WTC11 (cell line): ENCODE data around the gene R3HCC1L. TPM values are rescaled to one million over a fixed set of nuclear protein-coding genes. Genes with fewer than 3 reads are reported as not detected.

ENCODE experiments used
- ATAC-seq: fragments of 200-7000 bp; cut with Tn5 transposase; 2 replicates; pipeline ENCODE4 v1.10.0; 2021; ENCODE audit warnings: mild to moderate bottlenecking, moderate library complexity
- CTCF ChIA-PET: fragments of 300-600 bp; sonication (Branson Sonifier 250); formaldehyde crosslinking; loops from one replicate; lab custom pipeline; 2021; ENCODE audit warnings: antibody characterized with exemption; lab: Charles Lee
- POLR2A ChIA-PET: fragments of 350-600 bp; sonication (Branson Sonifier 250); formaldehyde crosslinking; loops from one replicate; lab custom pipeline; 2021; ENCODE audit warnings: antibody characterized with exemption; lab: Charles Lee
- DNase-seq: peaks from one replicate; pipeline ENCODE4 v3.0.0; 2021; ENCODE audit warnings: low spot score
- H3K27ac Mint-ChIP-seq: 2 replicates; pipeline ENCODE4 v1.8.0; 2021; ENCODE audit warnings: mixed read lengths
- H3K27me3 Mint-ChIP-seq: 2 replicates; pipeline ENCODE4 v1.8.0; 2021; ENCODE audit warnings: low read depth, mild to moderate bottlenecking, moderate library complexity, mixed read lengths
- H3K36me3 Mint-ChIP-seq: 2 replicates; pipeline ENCODE4 v1.8.0; 2021; ENCODE audit warnings: mixed read lengths
- H3K4me1 Mint-ChIP-seq: 2 replicates; pipeline ENCODE4 v1.8.0; 2022; ENCODE audit warnings: mixed read lengths
- H3K4me3 Mint-ChIP-seq: 2 replicates; pipeline ENCODE4 v1.8.0; 2021; ENCODE audit warnings: mild to moderate bottlenecking, moderate library complexity, mixed read lengths
- H3K9me3 Mint-ChIP-seq: 2 replicates; pipeline ENCODE4 v1.8.0; 2021; ENCODE audit warnings: mixed read lengths
- ATF1 ChIP-seq: sonication (generic); formaldehyde crosslinking; IDR thresholded peaks from 2 replicates; pipeline ENCODE4 v1.8.1; 2023; ENCODE audit warnings: mild to moderate bottlenecking, moderate library complexity, missing genetic modification reagents
- CBFB ChIP-seq: sonication (generic); formaldehyde crosslinking; IDR thresholded peaks from 2 replicates; pipeline ENCODE4 v1.8.1; 2022; ENCODE audit warnings: mild to moderate bottlenecking, low read depth, missing genetic modification reagents
- ELF4 ChIP-seq: sonication (generic); formaldehyde crosslinking; IDR thresholded peaks from 2 replicates; pipeline ENCODE4 v1.8.1; 2022; ENCODE audit warnings: low read depth, mild to moderate bottlenecking, moderate library complexity, missing genetic modification reagents
- ETV6 ChIP-seq: sonication (generic); formaldehyde crosslinking; IDR thresholded peaks from 2 replicates; pipeline ENCODE4 v1.8.1; 2022; ENCODE audit warnings: mild to moderate bottlenecking, missing genetic modification reagents
- GTF2I ChIP-seq: fragments of 250-450 bp; sonication (Bioruptor Pico); conservative IDR thresholded peaks from 2 replicates; pipeline ENCODE4 v1.4.0; 2021; ENCODE audit warnings: mild to moderate bottlenecking
- JAZF1 ChIP-seq: fragments of 250-450 bp; sonication (Bioruptor Pico); IDR thresholded peaks from 2 replicates; pipeline ENCODE4 v1.9.0; 2021; ENCODE audit warnings: moderate library complexity, mild to moderate bottlenecking, inconsistent platforms
- JUN ChIP-seq: sonication (generic); formaldehyde crosslinking; IDR thresholded peaks from 2 replicates; pipeline ENCODE4 v1.8.0; 2023; ENCODE audit warnings: mild to moderate bottlenecking, missing genetic modification reagents
- NFATC4 ChIP-seq: fragments of 250-450 bp; sonication (Bioruptor Pico); IDR thresholded peaks from 2 replicates; pipeline ENCODE4 v1.9.0; 2021; ENCODE audit warnings: mild to moderate bottlenecking
- NFE2L1 ChIP-seq: sonication (generic); formaldehyde crosslinking; IDR thresholded peaks from 2 replicates; pipeline ENCODE4 v1.8.1; 2023; ENCODE audit warnings: missing genetic modification reagents
- OVOL2 ChIP-seq: fragments of 250-450 bp; sonication (Bioruptor Pico); IDR thresholded peaks from 2 replicates; pipeline ENCODE4 v1.9.0; 2021; ENCODE audit warnings: mild to moderate bottlenecking, borderline replicate concordance
- RELA ChIP-seq: sonication (generic); formaldehyde crosslinking; IDR thresholded peaks from 2 replicates; pipeline ENCODE4 v1.8.1; 2022; ENCODE audit warnings: missing genetic modification reagents, mild to moderate bottlenecking, borderline replicate concordance
- RORB ChIP-seq: fragments of 250-450 bp; sonication (Bioruptor Pico); IDR thresholded peaks from 2 replicates; pipeline ENCODE4 v1.9.0; 2021; ENCODE audit warnings: mild to moderate bottlenecking
- SOX15 ChIP-seq: fragments of 250-450 bp; sonication (Bioruptor Pico); IDR thresholded peaks from 2 replicates; pipeline ENCODE4 v1.9.0; 2021; ENCODE audit warnings: mild to moderate bottlenecking
- USF1 ChIP-seq: sonication (generic); formaldehyde crosslinking; IDR thresholded peaks from 2 replicates; pipeline ENCODE4 v1.8.0; 2022; ENCODE audit warnings: mild to moderate bottlenecking, missing genetic modification reagents
- ZNF671 ChIP-seq: fragments of 250-450 bp; sonication (Bioruptor Pico); IDR thresholded peaks from 2 replicates; pipeline ENCODE4 v1.8.0; 2021; ENCODE audit warnings: mild to moderate bottlenecking
- total RNA-seq: library from RNA; stranded (reverse); gene quantifications from 3 replicates; pipeline ENCODE4 v1.2.3, GENCODE V29; 2021
- TF ChIP-seq, protein P1 (sequence below): fragments of 250-450 bp; sonication (Bioruptor Pico); IDR thresholded peaks from 2 replicates; pipeline ENCODE4 v1.9.0; 2021; ENCODE audit warnings: mild to moderate bottlenecking, borderline replicate concordance
- TF ChIP-seq, protein P2 (sequence below): sonication (generic); formaldehyde crosslinking; IDR thresholded peaks from 2 replicates; pipeline ENCODE4 v1.8.1; 2022; ENCODE audit warnings: low read depth, mild to moderate bottlenecking, moderate library complexity, missing genetic modification reagents, borderline replicate concordance
- TF ChIP-seq, protein P3 (sequence below): sonication (generic); formaldehyde crosslinking; IDR thresholded peaks from 2 replicates; pipeline ENCODE4 v1.8.0; 2022; ENCODE audit warnings: mild to moderate bottlenecking, missing genetic modification reagents
- TF ChIP-seq, protein P4 (sequence below): sonication (generic); formaldehyde crosslinking; IDR thresholded peaks from 2 replicates; pipeline ENCODE4 v1.8.0; 2023; ENCODE audit warnings: missing genetic modification reagents, mild to moderate bottlenecking, borderline replicate concordance
- TF ChIP-seq, protein P5 (sequence below): sonication (generic); formaldehyde crosslinking; IDR thresholded peaks from 2 replicates; pipeline ENCODE4 v1.8.1; 2023; ENCODE audit warnings: mild to moderate bottlenecking, missing genetic modification reagents
- TF ChIP-seq, protein P6 (sequence below): sonication (generic); formaldehyde crosslinking; IDR thresholded peaks from 2 replicates; pipeline ENCODE4 v1.8.1; 2022; ENCODE audit warnings: mild to moderate bottlenecking, missing genetic modification reagents, moderate library complexity, borderline replicate concordance

R3HCC1L gene
- total RNA-seq, 1 experiment from 2014 or later, result 14.7 TPM

DNA sequence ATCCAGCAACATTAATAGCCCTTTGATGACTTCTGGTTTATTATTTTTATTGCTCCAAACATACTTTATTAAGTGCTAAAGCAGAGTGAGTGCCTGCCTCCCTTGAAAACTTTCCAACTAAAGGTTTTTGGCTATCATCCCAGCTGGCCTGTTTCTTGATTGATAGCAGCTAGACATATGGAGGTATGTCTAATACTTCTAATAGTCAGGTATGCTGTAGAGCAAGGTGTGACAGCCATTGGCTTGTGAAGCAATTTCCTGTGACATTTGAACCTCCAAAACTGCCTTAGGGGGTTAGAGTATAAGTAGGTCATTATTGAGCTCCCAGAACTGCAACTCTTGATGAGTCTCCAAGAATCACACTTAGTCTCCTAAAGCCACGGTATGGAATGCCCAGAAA, 77.7 kb downstream of the R3HCC1L start:
- CTCF ChIA-PET, result interaction anchor here (1.6 to 2.7 kb wide), 2 partner anchors 42 to 184 kb away, joined by 3 to 10 read pairs; no protein-coding TSS in a partner anchor
- no peak overlapping the region for H3K27ac Mint-ChIP-seq
- no peak for ATAC-seq

DNA sequence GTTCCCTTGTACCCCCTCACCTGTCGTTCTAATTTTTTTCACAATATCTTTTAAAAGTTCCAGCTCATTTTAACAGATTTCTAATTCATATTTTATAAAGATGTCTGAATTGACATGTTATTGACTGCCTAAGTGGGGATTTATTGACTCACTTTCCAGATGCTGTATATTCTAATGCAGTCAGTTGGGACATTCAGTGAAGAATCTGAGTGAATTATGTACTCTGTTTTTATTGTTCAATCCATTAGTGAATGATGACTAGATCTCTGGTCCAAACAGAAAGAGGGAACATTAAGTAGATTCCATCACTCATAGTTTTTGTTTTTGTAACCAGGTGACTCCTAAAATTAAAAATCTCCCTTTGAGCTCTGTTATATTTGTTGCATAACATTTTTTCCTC, 79.3 kb downstream of the R3HCC1L start:
- H3K4me3 Mint-ChIP-seq, result no peak overlapping the region
- no peaks in the 10 kb centered on the region for H3K27me3 Mint-ChIP-seq
- H3K27ac Mint-ChIP-seq, result no peak overlapping the region
- DNase-seq, result no peak
- no peak for ATAC-seq
- H3K4me1 Mint-ChIP-seq, result peaks cover 4% of the 10 kb centered on the region; the same call in 1 of the 2 replicates
- no peaks in the 10 kb centered on the region for H3K9me3 Mint-ChIP-seq
- H3K36me3 Mint-ChIP-seq, result peaks cover 10% of the 10 kb centered on the region
- POLR2A ChIA-PET, result interaction anchor here (0.6 kb wide), 1 partner anchor 12 kb away, joined by 3 read pairs; no protein-coding TSS in a partner anchor
- CTCF ChIA-PET, result interaction anchor here (2.7 kb wide), 1 partner anchor 43 kb away, joined by 10 read pairs; no protein-coding TSS in a partner anchor
- TF ChIP-seq, protein P1, sequence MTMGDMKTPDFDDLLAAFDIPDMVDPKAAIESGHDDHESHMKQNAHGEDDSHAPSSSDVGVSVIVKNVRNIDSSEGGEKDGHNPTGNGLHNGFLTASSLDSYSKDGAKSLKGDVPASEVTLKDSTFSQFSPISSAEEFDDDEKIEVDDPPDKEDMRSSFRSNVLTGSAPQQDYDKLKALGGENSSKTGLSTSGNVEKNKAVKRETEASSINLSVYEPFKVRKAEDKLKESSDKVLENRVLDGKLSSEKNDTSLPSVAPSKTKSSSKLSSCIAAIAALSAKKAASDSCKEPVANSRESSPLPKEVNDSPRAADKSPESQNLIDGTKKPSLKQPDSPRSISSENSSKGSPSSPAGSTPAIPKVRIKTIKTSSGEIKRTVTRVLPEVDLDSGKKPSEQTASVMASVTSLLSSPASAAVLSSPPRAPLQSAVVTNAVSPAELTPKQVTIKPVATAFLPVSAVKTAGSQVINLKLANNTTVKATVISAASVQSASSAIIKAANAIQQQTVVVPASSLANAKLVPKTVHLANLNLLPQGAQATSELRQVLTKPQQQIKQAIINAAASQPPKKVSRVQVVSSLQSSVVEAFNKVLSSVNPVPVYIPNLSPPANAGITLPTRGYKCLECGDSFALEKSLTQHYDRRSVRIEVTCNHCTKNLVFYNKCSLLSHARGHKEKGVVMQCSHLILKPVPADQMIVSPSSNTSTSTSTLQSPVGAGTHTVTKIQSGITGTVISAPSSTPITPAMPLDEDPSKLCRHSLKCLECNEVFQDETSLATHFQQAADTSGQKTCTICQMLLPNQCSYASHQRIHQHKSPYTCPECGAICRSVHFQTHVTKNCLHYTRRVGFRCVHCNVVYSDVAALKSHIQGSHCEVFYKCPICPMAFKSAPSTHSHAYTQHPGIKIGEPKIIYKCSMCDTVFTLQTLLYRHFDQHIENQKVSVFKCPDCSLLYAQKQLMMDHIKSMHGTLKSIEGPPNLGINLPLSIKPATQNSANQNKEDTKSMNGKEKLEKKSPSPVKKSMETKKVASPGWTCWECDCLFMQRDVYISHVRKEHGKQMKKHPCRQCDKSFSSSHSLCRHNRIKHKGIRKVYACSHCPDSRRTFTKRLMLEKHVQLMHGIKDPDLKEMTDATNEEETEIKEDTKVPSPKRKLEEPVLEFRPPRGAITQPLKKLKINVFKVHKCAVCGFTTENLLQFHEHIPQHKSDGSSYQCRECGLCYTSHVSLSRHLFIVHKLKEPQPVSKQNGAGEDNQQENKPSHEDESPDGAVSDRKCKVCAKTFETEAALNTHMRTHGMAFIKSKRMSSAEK (CRISPR knock-in tag), result no peak
- TF ChIP-seq USF1 (CRISPR knock-in tag), result no peak
- TF ChIP-seq JUN (CRISPR knock-in tag), result no peak
- TF ChIP-seq NFATC4 (CRISPR knock-in tag), result no peak
- no peak for TF ChIP-seq JAZF1 (CRISPR knock-in tag)
- TF ChIP-seq, protein P2, sequence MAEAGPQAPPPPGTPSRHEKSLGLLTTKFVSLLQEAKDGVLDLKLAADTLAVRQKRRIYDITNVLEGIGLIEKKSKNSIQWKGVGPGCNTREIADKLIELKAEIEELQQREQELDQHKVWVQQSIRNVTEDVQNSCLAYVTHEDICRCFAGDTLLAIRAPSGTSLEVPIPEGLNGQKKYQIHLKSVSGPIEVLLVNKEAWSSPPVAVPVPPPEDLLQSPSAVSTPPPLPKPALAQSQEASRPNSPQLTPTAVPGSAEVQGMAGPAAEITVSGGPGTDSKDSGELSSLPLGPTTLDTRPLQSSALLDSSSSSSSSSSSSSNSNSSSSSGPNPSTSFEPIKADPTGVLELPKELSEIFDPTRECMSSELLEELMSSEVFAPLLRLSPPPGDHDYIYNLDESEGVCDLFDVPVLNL (CRISPR knock-in tag), result no peak

More for the DNA sequence above, 77.7 kb downstream of the R3HCC1L start:
- TF ChIP-seq NFE2L1, result no peak
- TF ChIP-seq, protein P3, sequence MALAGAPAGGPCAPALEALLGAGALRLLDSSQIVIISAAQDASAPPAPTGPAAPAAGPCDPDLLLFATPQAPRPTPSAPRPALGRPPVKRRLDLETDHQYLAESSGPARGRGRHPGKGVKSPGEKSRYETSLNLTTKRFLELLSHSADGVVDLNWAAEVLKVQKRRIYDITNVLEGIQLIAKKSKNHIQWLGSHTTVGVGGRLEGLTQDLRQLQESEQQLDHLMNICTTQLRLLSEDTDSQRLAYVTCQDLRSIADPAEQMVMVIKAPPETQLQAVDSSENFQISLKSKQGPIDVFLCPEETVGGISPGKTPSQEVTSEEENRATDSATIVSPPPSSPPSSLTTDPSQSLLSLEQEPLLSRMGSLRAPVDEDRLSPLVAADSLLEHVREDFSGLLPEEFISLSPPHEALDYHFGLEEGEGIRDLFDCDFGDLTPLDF, result no peak
- TF ChIP-seq, protein P4, sequence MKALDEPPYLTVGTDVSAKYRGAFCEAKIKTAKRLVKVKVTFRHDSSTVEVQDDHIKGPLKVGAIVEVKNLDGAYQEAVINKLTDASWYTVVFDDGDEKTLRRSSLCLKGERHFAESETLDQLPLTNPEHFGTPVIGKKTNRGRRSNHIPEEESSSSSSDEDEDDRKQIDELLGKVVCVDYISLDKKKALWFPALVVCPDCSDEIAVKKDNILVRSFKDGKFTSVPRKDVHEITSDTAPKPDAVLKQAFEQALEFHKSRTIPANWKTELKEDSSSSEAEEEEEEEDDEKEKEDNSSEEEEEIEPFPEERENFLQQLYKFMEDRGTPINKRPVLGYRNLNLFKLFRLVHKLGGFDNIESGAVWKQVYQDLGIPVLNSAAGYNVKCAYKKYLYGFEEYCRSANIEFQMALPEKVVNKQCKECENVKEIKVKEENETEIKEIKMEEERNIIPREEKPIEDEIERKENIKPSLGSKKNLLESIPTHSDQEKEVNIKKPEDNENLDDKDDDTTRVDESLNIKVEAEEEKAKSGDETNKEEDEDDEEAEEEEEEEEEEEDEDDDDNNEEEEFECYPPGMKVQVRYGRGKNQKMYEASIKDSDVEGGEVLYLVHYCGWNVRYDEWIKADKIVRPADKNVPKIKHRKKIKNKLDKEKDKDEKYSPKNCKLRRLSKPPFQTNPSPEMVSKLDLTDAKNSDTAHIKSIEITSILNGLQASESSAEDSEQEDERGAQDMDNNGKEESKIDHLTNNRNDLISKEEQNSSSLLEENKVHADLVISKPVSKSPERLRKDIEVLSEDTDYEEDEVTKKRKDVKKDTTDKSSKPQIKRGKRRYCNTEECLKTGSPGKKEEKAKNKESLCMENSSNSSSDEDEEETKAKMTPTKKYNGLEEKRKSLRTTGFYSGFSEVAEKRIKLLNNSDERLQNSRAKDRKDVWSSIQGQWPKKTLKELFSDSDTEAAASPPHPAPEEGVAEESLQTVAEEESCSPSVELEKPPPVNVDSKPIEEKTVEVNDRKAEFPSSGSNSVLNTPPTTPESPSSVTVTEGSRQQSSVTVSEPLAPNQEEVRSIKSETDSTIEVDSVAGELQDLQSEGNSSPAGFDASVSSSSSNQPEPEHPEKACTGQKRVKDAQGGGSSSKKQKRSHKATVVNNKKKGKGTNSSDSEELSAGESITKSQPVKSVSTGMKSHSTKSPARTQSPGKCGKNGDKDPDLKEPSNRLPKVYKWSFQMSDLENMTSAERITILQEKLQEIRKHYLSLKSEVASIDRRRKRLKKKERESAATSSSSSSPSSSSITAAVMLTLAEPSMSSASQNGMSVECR (CRISPR knock-in tag), result no peak
- no peak for TF ChIP-seq ZNF671 (CRISPR knock-in tag)
- TF ChIP-seq ATF1 (CRISPR knock-in tag), result no peak
- no peak for TF ChIP-seq OVOL2
- TF ChIP-seq, protein P5, sequence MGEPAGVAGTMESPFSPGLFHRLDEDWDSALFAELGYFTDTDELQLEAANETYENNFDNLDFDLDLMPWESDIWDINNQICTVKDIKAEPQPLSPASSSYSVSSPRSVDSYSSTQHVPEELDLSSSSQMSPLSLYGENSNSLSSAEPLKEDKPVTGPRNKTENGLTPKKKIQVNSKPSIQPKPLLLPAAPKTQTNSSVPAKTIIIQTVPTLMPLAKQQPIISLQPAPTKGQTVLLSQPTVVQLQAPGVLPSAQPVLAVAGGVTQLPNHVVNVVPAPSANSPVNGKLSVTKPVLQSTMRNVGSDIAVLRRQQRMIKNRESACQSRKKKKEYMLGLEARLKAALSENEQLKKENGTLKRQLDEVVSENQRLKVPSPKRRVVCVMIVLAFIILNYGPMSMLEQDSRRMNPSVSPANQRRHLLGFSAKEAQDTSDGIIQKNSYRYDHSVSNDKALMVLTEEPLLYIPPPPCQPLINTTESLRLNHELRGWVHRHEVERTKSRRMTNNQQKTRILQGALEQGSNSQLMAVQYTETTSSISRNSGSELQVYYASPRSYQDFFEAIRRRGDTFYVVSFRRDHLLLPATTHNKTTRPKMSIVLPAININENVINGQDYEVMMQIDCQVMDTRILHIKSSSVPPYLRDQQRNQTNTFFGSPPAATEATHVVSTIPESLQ (CRISPR knock-in tag), result no peak
- TF ChIP-seq CBFB (CRISPR knock-in tag), result no peak
- no peak for TF ChIP-seq GTF2I (CRISPR knock-in tag)
- TF ChIP-seq, protein P6, sequence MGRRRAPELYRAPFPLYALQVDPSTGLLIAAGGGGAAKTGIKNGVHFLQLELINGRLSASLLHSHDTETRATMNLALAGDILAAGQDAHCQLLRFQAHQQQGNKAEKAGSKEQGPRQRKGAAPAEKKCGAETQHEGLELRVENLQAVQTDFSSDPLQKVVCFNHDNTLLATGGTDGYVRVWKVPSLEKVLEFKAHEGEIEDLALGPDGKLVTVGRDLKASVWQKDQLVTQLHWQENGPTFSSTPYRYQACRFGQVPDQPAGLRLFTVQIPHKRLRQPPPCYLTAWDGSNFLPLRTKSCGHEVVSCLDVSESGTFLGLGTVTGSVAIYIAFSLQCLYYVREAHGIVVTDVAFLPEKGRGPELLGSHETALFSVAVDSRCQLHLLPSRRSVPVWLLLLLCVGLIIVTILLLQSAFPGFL, result no peak
- no peak for TF ChIP-seq RORB
- no peak for TF ChIP-seq RELA (CRISPR knock-in tag)
- no peak for TF ChIP-seq SOX15 (CRISPR knock-in tag)
- TF ChIP-seq ELF4 (CRISPR knock-in tag), result no peak
- no peak for TF ChIP-seq ETV6 (CRISPR knock-in tag)
- POLR2A ChIA-PET, result no interaction called here
- Mint-ChIP-seq H3K4me3 (no peak overlapping the region), H3K27me3 (no peaks in the 10 kb centered on the region), H3K36me3 (peaks cover 15% of the 10 kb centered on the region), H3K4me1 (peaks cover 4% of the 10 kb centered on the region; the same call in 1 of the 2 replicates), H3K9me3 (no peaks in the 10 kb centered on the region)
- DNase-seq, result no peak
